Neural crest cell (in vitro differentiated cells): Measurements from ENCODE around the gene NTSR2. TPM values are rescaled to one million over a fixed set of nuclear protein-coding genes. Genes with fewer than 3 reads are reported as not detected.

Experiments
- DNase-seq: peaks from one replicate; pipeline ENCODE4 v3.0.0; 2021; ENCODE audit warnings: low read depth, mixed read lengths, low spot score
- H3K27ac Mint-ChIP-seq: one replicate; pipeline ENCODE4 v1.8.0; 2021; ENCODE audit warnings: mild to moderate bottlenecking, mixed read lengths; ENCODE audit not compliant: unreplicated experiment
- H3K27me3 Mint-ChIP-seq: 2 replicates; pipeline ENCODE4 v1.8.0; 2021; ENCODE audit warnings: low read depth, mild to moderate bottlenecking, mixed read lengths
- H3K36me3 Mint-ChIP-seq: 2 replicates; pipeline ENCODE4 v1.8.0; 2021; ENCODE audit warnings: low read depth, mild to moderate bottlenecking, mixed read lengths
- H3K4me1 Mint-ChIP-seq: 2 replicates; pipeline ENCODE4 v1.8.0; 2021; ENCODE audit warnings: mixed read lengths
- H3K4me3 Mint-ChIP-seq: one replicate; pipeline ENCODE4 v1.8.0; 2021; ENCODE audit warnings: mild to moderate bottlenecking, mixed read lengths
- H3K9me3 Mint-ChIP-seq: 2 replicates; pipeline ENCODE4 v1.8.0; 2021; ENCODE audit warnings: mixed read lengths
- CTCF ChIP-seq: fragments of 200-600 bp; sonication (generic); conservative IDR thresholded peaks from 2 replicates; pipeline ENCODE4 v1.5.0; 2021; ENCODE audit warnings: antibody characterized with exemption, mild to moderate bottlenecking
- total RNA-seq: library from RNA; stranded (reverse); gene quantifications from 2 replicates; pipeline ENCODE4 v1.2.1, GENCODE V29; 2021

NTSR2 gene
- total RNA-seq, 1 donor from 2014 or later, result not detected

DNA sequence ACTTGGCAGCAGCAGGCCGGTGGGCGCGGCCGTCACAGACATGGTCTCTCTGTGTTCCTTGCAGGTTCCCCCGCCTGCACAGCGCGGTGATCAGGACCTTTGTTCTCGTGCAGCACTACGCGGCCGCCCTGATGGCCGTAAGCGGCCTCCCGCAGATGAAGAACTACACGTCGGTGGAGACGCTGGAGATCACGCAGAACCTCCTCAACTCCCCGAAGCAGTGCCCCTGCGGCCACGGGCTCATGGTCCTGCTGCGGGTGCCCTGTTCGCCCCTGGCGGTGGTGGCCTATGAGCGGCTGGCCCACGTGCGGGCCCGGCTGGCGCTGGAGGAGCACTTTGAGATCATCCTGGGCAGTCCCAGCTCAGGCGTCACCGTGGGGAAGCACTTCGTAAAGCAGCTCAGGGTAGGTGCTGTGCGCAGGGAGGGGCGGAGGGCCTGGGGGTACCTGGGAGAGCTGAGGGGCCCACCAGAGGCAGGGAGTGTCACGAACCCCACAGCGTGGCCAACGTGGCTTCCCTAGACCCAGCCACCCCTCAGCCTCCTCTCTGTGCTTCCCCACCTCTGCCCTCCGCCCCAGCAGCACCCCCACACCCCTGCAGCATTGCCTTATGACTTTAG is 59.3 kb downstream of the NTSR2 start:
- TF ChIP-seq CTCF, result no peak
- Mint-ChIP-seq H3K9me3 (no peaks in the 10 kb centered on the region), H3K4me1 (no peaks in the 10 kb centered on the region), H3K27me3 (no peaks in the 10 kb centered on the region), H3K4me3 (no peak overlapping the region), H3K27ac (no peak overlapping the region), H3K36me3 (peaks cover 19% of the 10 kb centered on the region)
- DNase-seq, result no peak

Other genes with a start within 250 kb of the NTSR2 start
- gene E2F6, start 204.0 kb downstream of the NTSR2 start, total RNA-seq, result 28.5 and 28.9 TPM in 2 replicates
- gene GREB1, start 136.2 kb downstream of the NTSR2 start, total RNA-seq, result 132 and 143 TPM in 2 replicates
- 42.3 and 43.9 TPM in 2 replicates for gene LPIN1, start 76.4 kb upstream of the NTSR2 start, total RNA-seq